ENCODE measurements around the gene TMEM209.
"Not testable (repeated sequence)": the region's sequence is repeated elsewhere in the genome, so short reads cannot be mapped to it uniquely, and the experiment has no call there.

TMEM209 gene

GRCh38 chr7:130141884-130142653 lies 63.1 kb downstream of the TMEM209 start:
- DNase-seq, result no peak

- peak; percentile 32 for DNase-seq
Observed at GRCh38 chr7:130141161-130141883, 63.9 kb downstream of the TMEM209 start.

- no peak for DNase-seq
Observed at GRCh38 chr7:130140551-130141160, 64.5 kb downstream of the TMEM209 start.

GRCh38 chr7:130139193-130139960 lies 65.8 kb downstream of the TMEM209 start:
- DNase-seq, result no peak

- no peak for DNase-seq
Observed at GRCh38 chr7:130137207-130137606, 68.0 kb downstream of the TMEM209 start.

- DNase-seq, result no peak
Observed at GRCh38 chr7:130136579-130137167, 68.5 kb downstream of the TMEM209 start.

GRCh38 chr7:130135208-130136205 lies 69.7 kb downstream of the TMEM209 start:
- no peak for DNase-seq

- no peak for DNase-seq
Observed at GRCh38 chr7:130134726-130135125, 70.5 kb downstream of the TMEM209 start.

- DNase-seq, result no peak
Observed at GRCh38 chr7:130134106-130134636, 71.0 kb downstream of the TMEM209 start.

GRCh38 chr7:130133029-130133782 lies 72.0 kb downstream of the TMEM209 start:
- no peak for DNase-seq

GRCh38 chr7:130131964-130132875 lies 73.0 kb downstream of the TMEM209 start:
- DNase-seq, result no peak

- DNase-seq, result no peak
Observed at GRCh38 chr7:130131191-130131834, 73.9 kb downstream of the TMEM209 start.

- DNase-seq, result no peak
Observed at GRCh38 chr7:130129011-130129411, 76.2 kb downstream of the TMEM209 start.

- DNase-seq, result no peak
Observed at GRCh38 chr7:130127821-130128317, 77.3 kb downstream of the TMEM209 start.

GRCh38 chr7:130127404-130127803 lies 77.8 kb downstream of the TMEM209 start:
- no peak for DNase-seq

GRCh38 chr7:130126840-130127239 lies 78.4 kb downstream of the TMEM209 start:
- DNase-seq, result not testable (repeated sequence)

GRCh38 chr7:130124711-130125110 lies 80.5 kb downstream of the TMEM209 start:
- DNase-seq, result no peak

GRCh38 chr7:130123501-130123900 lies 81.7 kb downstream of the TMEM209 start:
- DNase-seq, result no peak

Measured in stimulated activated naive CD4-positive, alpha-beta T cell treated with Interleukin-2 at 50 U/mL for 16 hours (primary cell).